Activated effector memory CD4-positive, alpha-beta T cell treated with Interleukin-2 at 50 U/mL for 16 hours (primary cell): Measurements from ENCODE around the gene TLL1.

Source experiments
- DNase-seq: peaks from one replicate; pipeline ENCODE4 v3.0.0-alpha.2; 2020

The TLL1 gene

GRCh38 chr4:165905405-165906027, 32.5 kb downstream of the TLL1 start:
- no peak for DNase-seq

GRCh38 chr4:165906272-165906671, 33.2 kb downstream of the TLL1 start:
- DNase-seq = no peak

- no peak for DNase-seq
These were observed 36.9 kb downstream of the TLL1 start for GRCh38 chr4:165909947-165910346.

DNA sequence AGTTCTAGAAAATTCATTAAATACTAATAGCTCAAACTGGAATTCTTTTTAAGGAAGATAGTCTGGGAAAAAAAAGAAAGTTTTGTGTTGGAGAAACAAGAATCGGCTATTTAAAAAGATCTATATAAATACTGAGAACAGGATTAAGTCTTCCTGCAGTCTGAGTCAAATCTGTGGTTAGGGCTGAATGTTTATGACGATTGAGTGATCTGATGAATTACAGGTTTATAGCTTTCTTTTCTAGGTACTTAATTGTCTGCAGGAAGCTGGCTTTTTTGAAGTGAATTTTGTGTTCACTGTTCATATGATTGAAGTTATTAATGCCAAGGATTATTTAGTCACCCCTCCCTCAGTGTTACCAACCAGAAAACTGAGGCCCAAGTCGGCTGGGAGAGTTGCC, 42.2 kb downstream of the TLL1 start:
- no peak for DNase-seq

GRCh38 chr4:165921546-165921945, 48.5 kb downstream of the TLL1 start:
- DNase-seq = no peak

GRCh38 chr4:165922747-165923146, 49.7 kb downstream of the TLL1 start:
- DNase-seq = no peak

- no peak for DNase-seq
These were observed 53.3 kb downstream of the TLL1 start for GRCh38 chr4:165926307-165926706.

- no peak for DNase-seq
These were observed 54.3 kb downstream of the TLL1 start for GRCh38 chr4:165927366-165927765.

DNA sequence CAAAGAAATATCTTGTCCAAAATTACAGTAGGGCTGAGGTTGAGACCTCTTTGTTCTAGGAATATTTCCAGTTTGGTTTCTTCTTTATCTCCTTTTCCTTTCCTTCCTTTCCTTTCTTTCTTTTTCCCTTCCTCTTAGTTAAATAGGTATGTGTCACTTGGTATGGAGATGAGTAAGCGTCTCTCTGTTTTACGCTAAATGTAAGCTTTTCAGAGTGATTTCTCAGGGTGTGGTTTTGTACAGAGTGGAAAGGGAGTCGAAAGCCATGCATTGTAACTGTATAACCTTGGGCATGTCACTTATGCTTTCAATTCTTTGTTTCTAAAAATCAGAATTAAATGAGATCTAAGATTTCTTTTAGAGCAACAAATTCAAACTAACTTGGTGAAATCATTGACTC, 54.8 kb downstream of the TLL1 start:
- DNase-seq = no peak

DNA sequence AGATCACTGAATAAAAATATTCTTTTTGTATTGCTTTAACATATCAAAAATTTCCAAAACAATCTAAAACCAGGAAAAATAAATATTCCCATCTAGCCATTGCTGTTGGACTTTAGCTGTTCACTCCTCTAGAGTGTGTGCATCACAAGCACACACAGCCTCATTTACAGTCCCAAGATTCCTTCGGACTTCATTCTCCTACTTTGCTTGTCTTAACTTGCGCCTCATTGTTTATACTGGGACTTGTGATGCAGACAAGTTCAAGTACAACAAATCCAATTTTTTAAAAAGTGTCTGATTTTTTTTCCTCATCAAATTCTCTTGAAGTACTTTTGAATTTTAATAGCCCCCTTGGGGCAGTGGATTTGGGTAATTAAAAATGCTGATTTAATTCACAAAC, 55.6 kb downstream of the TLL1 start:
- DNase-seq = no peak

DNA sequence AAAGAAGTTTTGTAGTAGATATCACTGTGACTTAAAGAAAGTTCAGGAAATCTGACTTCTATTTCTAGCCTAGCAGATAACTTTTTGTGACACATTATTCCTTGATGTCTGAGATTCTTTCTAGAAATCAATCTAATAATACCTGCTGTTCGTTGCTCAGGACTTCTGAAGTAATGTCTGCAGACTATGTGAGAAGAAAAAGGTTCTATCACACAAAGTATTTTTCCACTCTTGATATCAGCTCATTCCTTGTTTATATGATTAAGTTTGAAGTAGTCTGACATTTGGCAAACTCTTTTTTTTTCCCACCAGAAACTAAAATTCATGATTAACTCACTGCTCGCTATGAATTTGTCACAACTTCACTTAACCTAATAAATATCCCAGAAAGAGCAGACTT, 56.6 kb downstream of the TLL1 start:
- no peak for DNase-seq

DNA sequence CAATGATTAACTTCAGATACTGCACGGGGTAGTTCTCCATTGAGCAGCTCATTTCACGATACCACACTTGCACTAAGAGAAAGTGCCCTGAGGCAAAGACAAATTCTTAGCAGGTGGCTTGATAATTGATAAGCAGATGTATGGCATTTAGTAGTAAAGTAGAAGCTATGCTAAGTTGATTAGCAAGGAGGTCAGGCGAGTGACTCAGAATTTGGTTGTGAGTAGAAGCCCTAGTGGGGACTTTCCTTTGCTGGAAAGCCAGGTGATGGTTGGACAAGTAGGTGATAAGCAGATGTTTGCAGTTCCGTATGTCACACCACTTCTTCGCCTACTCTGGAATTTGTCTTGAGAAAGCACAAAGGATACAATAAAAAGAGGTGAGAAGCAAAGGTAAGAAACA, 58.7 kb downstream of the TLL1 start:
- no peak for DNase-seq

GRCh38 chr4:165944900-165945299, 71.9 kb downstream of the TLL1 start:
- DNase-seq = no peak

- no peak for DNase-seq
These were observed 73.0 kb downstream of the TLL1 start for GRCh38 chr4:165945991-165946390.

DNA sequence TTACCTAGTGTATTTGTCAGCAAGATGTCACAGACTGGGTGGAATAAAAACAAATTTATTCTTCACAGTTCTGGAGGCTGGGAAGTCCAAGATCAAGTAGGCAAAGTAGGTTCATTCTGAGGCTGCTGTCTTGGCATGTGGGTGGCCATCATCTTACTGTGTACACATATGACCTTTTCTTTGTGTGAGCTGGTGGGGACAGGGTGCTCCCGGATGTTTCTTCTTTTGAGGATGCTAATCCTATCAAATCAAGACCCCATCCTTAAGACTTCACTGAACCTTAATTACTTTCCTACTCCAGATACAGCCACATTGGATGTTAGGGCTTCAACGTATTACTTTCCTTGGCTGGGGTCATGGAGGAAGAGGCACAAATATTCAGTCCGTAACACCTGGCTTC, 74.0 kb downstream of the TLL1 start:
- no peak for DNase-seq

DNA sequence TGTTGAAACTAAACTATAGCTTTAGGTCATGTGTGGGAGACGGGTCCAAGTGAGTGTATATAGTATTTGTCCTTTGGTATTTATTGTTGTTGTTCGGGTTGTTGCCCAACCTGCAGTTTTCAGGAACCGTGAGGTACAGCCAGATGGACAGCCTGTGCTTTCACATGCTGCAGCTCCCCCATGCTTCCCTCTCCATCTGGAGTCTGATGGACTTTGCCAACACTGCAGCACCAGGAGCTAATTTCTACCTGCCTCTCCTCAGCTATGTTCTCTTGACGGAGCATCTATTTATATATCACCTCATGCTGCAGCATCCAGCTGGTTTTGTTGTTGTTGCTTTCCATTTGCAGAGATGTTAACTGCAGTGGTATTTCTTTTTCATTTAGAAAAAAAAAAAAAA, 80.1 kb downstream of the TLL1 start:
- DNase-seq = no peak

DNA sequence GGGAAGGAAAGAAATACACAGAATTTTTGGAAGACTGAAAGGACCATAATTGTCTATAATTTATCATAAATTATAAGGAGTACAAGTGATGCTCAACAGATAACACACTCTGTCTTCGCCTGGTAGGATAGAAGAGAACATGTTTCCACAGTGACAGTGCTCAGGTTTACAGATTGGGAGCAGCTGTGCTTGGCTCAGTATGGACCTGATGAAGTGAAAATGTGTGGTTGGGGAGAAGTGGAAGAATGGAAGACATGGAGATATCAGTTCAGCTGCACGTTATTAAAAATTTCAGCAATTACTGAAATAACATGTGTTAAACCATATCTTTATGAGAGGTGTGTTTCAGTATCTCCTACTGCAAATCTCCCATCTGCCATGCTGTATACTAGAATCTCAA, 90.6 kb downstream of the TLL1 start:
- no peak for DNase-seq

GRCh38 chr4:165964591-165964990, 91.6 kb downstream of the TLL1 start:
- DNase-seq = no peak

DNA sequence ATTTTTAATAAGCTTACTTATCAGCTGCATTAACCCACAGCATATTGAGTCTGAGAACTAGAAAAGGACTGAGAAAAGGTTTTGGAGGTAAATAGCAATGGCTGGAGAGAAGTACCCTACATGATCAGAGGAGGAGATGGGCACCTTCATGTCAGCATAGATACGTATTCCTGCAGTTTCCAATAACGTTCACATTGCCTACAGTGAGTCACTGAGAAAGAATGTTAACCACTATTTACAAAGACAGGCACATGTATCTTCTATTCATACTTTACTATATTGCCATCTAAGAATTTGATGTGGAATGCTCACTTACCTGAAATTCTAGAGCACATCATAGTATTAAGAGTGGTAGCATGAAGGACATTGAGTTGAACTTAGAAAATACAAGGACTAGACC, 92.5 kb downstream of the TLL1 start:
- no peak for DNase-seq

GRCh38 chr4:165966833-165967232, 93.8 kb downstream of the TLL1 start:
- no peak for DNase-seq

DNA sequence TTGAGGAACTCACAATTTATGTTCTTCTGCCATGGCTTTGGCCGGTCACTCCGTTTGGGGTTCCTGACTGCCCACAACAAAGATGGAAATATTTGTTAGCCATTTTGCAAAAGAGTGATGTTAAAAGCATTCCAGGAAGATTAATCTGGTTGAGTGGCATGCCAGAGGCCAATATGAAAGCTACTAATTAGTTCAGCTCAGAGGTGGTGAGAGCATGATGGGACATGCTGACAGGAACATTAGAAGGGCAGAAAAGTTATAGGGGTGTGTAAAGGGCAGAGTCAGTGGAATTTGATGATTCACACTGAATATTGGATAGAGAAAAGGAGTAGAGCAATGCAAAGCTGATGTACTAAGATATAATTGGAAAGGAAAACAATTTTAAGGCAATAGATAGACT, 94.4 kb downstream of the TLL1 start:
- no peak for DNase-seq

DNA sequence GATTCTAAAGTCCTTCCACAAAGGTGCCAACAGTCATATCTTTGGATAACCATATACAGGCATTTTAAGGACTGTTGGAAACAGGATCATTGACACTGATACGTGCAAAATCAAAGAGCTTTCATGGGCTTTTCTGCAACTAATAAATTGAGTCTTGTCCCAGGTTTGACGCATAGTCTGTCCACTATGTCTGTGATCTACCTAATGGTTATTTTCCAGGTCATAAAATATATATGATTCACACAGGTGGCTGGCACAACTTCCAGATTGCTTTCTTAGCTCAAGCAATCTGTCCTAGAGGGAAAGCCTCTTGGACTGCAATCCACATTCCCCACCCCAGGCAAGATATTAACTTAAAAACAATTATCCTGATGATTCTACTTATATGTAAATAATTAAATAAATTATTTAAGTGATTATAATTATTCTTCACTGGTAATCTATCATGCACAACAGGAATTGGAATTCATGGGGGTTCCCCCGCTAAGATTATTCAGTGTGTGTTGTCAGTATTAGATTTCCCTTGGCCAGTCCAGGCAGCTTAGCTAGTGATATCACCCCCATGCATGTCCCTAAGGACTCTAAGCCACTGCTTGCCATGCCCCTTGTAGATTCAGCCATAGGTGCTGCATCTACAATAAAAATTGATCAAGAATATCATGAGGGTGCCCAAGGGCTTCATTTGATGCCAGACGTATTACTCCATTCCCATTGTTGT, 97.8 kb downstream of the TLL1 start:
- DNase-seq = no peak

DNA sequence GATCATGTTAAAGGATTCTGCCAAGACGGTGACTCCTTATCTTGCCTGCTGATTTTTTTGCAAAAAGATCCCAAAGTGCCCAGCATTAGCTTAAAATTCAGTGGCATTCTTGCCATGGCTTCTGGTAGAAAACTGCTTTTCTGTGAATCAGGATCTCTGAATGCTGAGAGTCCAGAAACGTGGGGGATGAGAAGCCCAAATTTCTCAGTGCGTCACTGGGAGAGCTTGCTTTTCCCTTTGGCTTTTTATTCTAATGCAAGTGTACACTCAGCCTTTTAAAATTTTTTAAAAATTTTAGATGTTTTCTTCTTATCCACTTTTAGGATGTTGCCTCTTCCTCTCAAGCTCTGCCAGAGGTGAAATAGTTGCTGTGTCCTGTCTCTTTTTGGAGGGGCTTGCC, 98.4 kb downstream of the TLL1 start:
- no peak for DNase-seq

- no peak for DNase-seq
These were observed 98.9 kb downstream of the TLL1 start for GRCh38 chr4:165971933-165972332.

- no peak for DNase-seq
These were observed 99.7 kb downstream of the TLL1 start for GRCh38 chr4:165972747-165973146.
